ENCODE results near the gene CEP70.
"Not testable (repeated sequence)": the region's sequence is repeated elsewhere in the genome, so short reads cannot be mapped to it uniquely, and the experiment has no call there.

DNA sequence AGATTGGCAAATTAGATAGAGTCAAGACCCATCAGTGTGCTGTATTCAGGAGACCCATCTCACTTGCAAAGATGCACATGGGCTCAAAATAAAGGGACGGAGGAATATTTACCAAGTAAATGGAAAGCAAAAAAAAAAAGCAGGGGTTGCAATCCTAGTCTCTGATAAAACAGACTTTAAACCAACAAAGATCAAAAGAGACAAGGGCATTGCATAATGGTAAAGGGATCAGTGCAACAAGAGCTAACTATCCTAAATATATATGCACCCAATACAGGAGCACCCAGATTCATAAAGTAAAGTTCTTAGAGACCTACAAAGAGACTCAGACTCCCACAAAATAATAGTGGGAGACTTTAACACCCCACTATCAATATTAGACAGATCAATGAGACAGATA is 31.2 kb downstream of the CEP70 start:
- TF ChIP-seq, protein P1, sequence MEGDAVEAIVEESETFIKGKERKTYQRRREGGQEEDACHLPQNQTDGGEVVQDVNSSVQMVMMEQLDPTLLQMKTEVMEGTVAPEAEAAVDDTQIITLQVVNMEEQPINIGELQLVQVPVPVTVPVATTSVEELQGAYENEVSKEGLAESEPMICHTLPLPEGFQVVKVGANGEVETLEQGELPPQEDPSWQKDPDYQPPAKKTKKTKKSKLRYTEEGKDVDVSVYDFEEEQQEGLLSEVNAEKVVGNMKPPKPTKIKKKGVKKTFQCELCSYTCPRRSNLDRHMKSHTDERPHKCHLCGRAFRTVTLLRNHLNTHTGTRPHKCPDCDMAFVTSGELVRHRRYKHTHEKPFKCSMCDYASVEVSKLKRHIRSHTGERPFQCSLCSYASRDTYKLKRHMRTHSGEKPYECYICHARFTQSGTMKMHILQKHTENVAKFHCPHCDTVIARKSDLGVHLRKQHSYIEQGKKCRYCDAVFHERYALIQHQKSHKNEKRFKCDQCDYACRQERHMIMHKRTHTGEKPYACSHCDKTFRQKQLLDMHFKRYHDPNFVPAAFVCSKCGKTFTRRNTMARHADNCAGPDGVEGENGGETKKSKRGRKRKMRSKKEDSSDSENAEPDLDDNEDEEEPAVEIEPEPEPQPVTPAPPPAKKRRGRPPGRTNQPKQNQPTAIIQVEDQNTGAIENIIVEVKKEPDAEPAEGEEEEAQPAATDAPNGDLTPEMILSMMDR (conservative IDR thresholded peaks at IDR 0.05; ENCODE audit: low read depth, low read length) = not testable (repeated sequence)
- not testable (repeated sequence) for TF ChIP-seq EZH2 (IDR thresholded peaks at IDR 0.05; ENCODE audit: borderline replicate concordance, low read depth, low read length, poor library complexity, severe bottlenecking)
